ENCODE data around the gene THSD7A. TPM values are rescaled to one million over a fixed set of nuclear protein-coding genes. Genes with fewer than 3 reads are reported as not detected.

Gene THSD7A
- total RNA-seq, 4 donors from 2014 or later = 0.30 to 2.6 (median 1.4) TPM

DNA sequence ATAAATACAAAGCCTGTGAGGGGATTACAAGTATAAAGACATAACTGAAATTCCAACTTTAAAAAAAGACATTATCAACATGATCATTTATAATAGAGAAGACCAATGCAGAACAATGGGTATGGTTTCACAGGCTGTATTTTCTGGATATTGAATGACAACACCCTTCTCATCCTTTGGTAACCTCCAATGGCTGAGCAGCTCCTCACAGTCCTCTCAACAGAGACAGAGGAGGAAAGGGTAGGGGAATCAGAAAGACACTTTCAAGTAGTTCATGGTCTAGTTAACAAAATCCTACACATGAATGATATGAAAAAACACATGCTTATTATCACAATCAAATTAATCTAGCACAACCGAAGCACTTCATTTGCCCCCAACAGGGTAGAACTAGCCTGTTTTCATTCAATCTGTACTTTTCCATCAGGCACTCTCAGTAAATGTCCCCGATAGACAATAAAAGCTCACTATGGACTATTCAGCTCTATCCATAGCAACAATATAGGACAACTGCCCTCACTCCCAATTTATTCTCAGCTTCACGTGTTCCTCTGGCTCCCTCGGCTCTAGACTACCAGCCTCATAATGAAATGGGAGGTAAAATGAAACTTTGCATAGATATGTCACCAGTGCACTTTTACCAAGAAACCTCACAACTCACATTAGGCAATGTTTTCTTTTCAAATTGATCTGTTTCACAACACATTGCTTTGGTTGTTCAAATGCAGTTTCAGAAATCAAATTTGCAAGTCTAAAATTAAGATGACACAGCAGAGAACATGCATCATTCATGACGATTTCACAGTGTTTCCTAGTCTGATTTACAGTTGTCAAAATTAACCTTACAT, 211.4 kb downstream of the THSD7A start:
- TF ChIP-seq, protein P1, sequence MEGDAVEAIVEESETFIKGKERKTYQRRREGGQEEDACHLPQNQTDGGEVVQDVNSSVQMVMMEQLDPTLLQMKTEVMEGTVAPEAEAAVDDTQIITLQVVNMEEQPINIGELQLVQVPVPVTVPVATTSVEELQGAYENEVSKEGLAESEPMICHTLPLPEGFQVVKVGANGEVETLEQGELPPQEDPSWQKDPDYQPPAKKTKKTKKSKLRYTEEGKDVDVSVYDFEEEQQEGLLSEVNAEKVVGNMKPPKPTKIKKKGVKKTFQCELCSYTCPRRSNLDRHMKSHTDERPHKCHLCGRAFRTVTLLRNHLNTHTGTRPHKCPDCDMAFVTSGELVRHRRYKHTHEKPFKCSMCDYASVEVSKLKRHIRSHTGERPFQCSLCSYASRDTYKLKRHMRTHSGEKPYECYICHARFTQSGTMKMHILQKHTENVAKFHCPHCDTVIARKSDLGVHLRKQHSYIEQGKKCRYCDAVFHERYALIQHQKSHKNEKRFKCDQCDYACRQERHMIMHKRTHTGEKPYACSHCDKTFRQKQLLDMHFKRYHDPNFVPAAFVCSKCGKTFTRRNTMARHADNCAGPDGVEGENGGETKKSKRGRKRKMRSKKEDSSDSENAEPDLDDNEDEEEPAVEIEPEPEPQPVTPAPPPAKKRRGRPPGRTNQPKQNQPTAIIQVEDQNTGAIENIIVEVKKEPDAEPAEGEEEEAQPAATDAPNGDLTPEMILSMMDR (IDR thresholded peaks at IDR 0.05) = no peak
- TF ChIP-seq POLR2A (IDR thresholded peaks at IDR 0.05) = no peak
- H3K4me3 ChIP-seq (ENCODE audit: low read depth, poor library complexity, severe bottlenecking) = no peak overlapping the region
- 82% methylated on average over 5 of the region's 5 CpGs for WGBS, 2 donors
- no peak for DNase-seq (ENCODE audit: low spot score in 2 of 2)
- intact Hi-C loops (cut with DNase I; ENCODE audit: low total_unique reads) = no loop called here

DNA sequence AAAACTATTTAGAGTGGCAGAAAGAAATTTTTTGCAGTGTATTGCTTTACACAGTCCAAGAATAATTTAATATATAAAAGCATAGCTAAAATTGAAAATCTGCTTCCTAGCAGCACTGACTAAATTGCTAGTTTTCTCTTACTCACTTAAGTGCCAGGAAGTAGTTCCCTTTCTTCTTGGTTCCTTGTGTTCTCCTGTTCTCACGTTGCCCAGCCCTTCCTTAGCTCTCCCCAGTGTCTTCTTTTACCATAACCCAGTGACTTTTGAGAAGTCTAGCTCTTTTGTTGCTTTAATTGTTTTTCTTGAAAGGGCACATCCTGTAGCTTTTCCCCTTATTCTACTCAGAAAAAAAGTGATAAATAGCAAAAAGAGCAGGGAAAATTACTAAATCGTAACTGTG, 215.5 kb downstream of the THSD7A start:
- intact Hi-C loops (cut with DNase I; ENCODE audit: low total_unique reads) = no loop called here
- DNase-seq (ENCODE audit: low spot score in 2 of 2) = no peak
- no peak overlapping the region for H3K4me3 ChIP-seq (ENCODE audit: low read depth, poor library complexity, severe bottlenecking)
- TF ChIP-seq POLR2A (IDR thresholded peaks at IDR 0.05) = no peak
- TF ChIP-seq, protein P1 (IDR thresholded peaks at IDR 0.05) = no peak
- WGBS, 2 donors = 55 to 57% methylated on average over 2 of the region's 2 CpGs

DNA sequence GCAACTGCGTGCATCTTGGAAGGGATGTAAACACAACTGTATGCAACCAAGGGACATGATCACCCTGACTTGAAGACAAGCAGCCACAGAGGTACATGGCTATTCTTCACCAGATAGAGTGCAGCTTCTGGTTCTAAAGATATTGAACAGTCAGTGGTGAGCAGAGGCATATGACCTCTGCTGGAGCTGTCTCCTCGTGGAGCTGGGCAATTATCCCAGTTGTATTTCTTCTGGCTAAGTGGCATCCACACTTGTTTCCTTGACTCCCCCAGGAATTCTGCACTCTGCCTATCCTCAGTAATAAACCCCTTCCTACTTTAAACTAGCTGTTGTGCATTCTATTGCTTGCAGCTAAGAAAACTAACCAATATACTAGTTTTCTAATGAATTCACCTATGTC, 216.8 kb downstream of the THSD7A start:
- DNase-seq (ENCODE audit: low spot score in 2 of 2) = no peak
- intact Hi-C loops (cut with DNase I; ENCODE audit: low total_unique reads) = no loop called here
- 59 to 64% methylated on average over 2 of the region's 2 CpGs for WGBS, 2 donors
- H3K4me3 ChIP-seq (ENCODE audit: low read depth, poor library complexity, severe bottlenecking) = no peak overlapping the region
- TF ChIP-seq, protein P1 (IDR thresholded peaks at IDR 0.05) = no peak
- no peak for TF ChIP-seq POLR2A (IDR thresholded peaks at IDR 0.05)

DNA sequence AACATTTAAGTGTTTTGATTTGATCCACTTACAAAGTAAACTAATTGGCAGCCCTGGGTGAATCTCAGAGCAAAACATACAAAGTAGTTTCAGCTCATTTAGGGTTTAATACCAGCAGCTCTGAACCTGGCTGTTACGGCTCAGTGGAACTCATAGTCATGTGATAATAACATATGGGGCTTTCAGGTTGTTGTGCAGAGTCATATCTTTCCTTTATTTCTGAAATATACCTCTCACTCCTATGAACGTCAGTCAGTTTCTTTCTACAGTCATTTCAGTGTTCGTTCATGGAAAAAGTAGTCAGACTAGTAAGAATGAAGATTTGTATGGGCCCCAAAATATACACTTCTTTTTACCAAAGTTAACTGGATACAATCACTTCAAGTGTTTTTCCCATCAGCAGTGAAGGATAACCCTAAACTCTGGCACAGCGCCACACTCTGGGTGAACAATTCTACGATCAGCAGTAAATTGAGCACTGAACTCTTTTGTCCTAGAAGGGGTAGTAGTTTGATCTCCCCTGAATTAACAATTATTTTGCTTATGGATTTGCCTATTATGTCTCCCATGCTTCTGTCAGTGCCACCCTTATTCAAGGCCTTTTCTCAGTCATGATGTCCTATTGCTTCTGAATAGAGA, 218.6 kb downstream of the THSD7A start:
- no peak for DNase-seq (ENCODE audit: low spot score in 2 of 2)
- TF ChIP-seq, protein P1 (IDR thresholded peaks at IDR 0.05) = no peak
- TF ChIP-seq POLR2A (IDR thresholded peaks at IDR 0.05) = no peak
- H3K4me3 ChIP-seq (ENCODE audit: low read depth, poor library complexity, severe bottlenecking) = no peak overlapping the region
- intact Hi-C loops (cut with DNase I; ENCODE audit: low total_unique reads) = no loop called here
- 86 to 90% methylated on average over 5 of the region's 5 CpGs for WGBS, 2 donors

DNA sequence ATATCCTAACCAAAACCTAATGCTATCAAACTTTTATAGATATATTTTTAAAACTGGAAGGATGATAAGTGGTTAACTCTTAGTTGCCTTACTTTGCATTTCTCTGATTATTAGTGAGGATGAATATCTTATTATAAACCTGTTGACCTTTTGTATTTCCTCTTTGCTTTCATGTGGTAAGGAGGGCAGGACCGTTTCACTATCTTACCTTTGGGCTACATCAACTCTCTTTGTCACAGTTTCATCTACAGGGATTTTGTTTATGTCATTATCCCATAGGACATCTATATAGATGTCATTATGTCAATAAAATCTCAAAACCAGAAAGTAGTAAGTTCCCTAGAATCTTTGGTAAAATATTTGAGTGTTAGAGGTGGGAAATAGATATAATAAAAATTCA, 219.3 kb downstream of the THSD7A start:
- no peak for DNase-seq (ENCODE audit: low spot score in 2 of 2)
- 65 to 69% methylated on average over 1 of the region's 1 CpG for WGBS, 2 donors
- TF ChIP-seq, protein P1 (IDR thresholded peaks at IDR 0.05) = no peak
- TF ChIP-seq POLR2A (IDR thresholded peaks at IDR 0.05) = no peak
- no peak overlapping the region for H3K4me3 ChIP-seq (ENCODE audit: low read depth, poor library complexity, severe bottlenecking)
- intact Hi-C loops (cut with DNase I; ENCODE audit: low total_unique reads) = no loop called here

All from lower leg skin (tissue), 4 donors.